ENCODE data around the gene AHNAK. TPM values are rescaled to one million over a fixed set of nuclear protein-coding genes. Genes with fewer than 3 reads are reported as not detected.
"Not testable (repeated sequence)": the region's sequence is repeated elsewhere in the genome, so short reads cannot be mapped to it uniquely, and the experiment has no call there.

The AHNAK gene
- total RNA-seq, 1 donor from 2014 or later, result 14.9 TPM

DNA sequence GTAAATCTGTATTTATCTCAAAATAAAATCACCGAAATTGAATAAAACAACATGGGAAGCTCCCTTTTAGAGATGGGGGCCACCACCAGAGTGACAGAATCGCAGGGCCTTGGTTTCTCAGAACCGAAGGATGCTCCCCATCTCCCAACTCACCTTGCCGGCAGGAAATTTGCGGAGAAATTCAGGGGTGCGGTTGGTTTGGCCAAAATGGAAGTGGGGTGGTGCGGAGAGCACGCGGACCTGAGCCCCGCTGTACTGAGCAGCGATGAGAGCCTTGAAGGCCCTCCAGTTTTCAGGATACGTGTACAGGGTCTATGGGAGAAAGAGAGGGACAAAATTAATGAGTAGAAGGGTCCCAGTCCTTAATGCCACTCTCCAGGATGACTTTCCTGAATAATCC, 25.8 kb upstream of the AHNAK start:
- peaks cover 10% of the 10 kb centered on the region for H3K36me3 ChIP-seq

GRCh38 chr11:62571493-62571892, 24.9 kb upstream of the AHNAK start:
- H3K4me3 ChIP-seq; H3K9me3 Mint-ChIP-seq; H2AFZ ChIP-seq (replicated peaks); H3K9me3 ChIP-seq (ENCODE audit: low read depth); H3K27ac Mint-ChIP-seq; H3K27me3 ChIP-seq; DNase-seq (ENCODE audit: low spot score): not testable (repeated sequence)
- Mint-ChIP-seq H3K36me3 (peaks cover 46% of the 10 kb centered on the region), H3K4me1 (peaks cover 38% of the 10 kb centered on the region), H3K27me3 (ENCODE audit: insufficient read depth, low read depth) (peaks cover 15% of the 10 kb centered on the region), H3K4me3 (peak overlapping the region; percentile 62)
- H3K4me1 ChIP-seq, result peaks cover 23% of the 10 kb centered on the region
- H3K79me2 ChIP-seq (ENCODE audit: low read depth), result peaks cover 72% of the 10 kb centered on the region
- H3K27ac ChIP-seq, result peak overlapping the region; percentile 10
- peak overlapping the region; percentile 84 for H3K4me2 ChIP-seq
- peaks cover 11% of the 10 kb centered on the region for H3K36me3 ChIP-seq
- peak overlapping the region; percentile 98 for H3K9ac ChIP-seq
- peaks cover 71% of the 10 kb centered on the region for H4K20me1 ChIP-seq (ENCODE audit: low read depth)
- H3F3A ChIP-seq (ENCODE audit: low read depth), result peaks cover 56% of the 10 kb centered on the region

More for the DNA sequence above, 25.8 kb upstream of the AHNAK start:
- H3K27me3 ChIP-seq, result no peaks in the 10 kb centered on the region
- H3K9ac ChIP-seq, result peak overlapping the region; percentile 98
- peak overlapping the region; percentile 99 for H3K4me3 Mint-ChIP-seq
- peaks cover 23% of the 10 kb centered on the region for H3K4me1 ChIP-seq
- H3K27me3 Mint-ChIP-seq (ENCODE audit: insufficient read depth, low read depth), result peaks cover 15% of the 10 kb centered on the region
- DNase-seq (ENCODE audit: low spot score), result no peak
- H2AFZ ChIP-seq (replicated peaks), result no peak overlapping the region
- H3K27ac Mint-ChIP-seq, result no peak overlapping the region
- H3K36me3 Mint-ChIP-seq, result peaks cover 40% of the 10 kb centered on the region
- no peaks in the 10 kb centered on the region for H3K9me3 Mint-ChIP-seq
- peaks cover 47% of the 10 kb centered on the region for H3F3A ChIP-seq (ENCODE audit: low read depth)
- H3K4me1 Mint-ChIP-seq, result peaks cover 38% of the 10 kb centered on the region
- H3K9me3 ChIP-seq (ENCODE audit: low read depth), result no peaks in the 10 kb centered on the region
- H3K27ac ChIP-seq, result no peak overlapping the region
- H3K79me2 ChIP-seq (ENCODE audit: low read depth), result peaks cover 63% of the 10 kb centered on the region
- TF ChIP-seq EZH2 (IDR thresholded peaks at IDR 0.05) (no peak), CTCF (IDR thresholded peaks at IDR 0.05) (no peak), EZH2phosphoT487 (IDR thresholded peaks at IDR 0.05) (no peak)
- peak overlapping the region; percentile 84 for H3K4me2 ChIP-seq
- peaks cover 61% of the 10 kb centered on the region for H4K20me1 ChIP-seq (ENCODE audit: low read depth)
- peak overlapping the region; percentile 100 for H3K4me3 ChIP-seq

GRCh38 chr11:62570903-62571302, 24.3 kb upstream of the AHNAK start:
- not testable (repeated sequence) for H3K9ac ChIP-seq; H3K9me3 Mint-ChIP-seq; H3K9me3 ChIP-seq (ENCODE audit: low read depth); H3K4me3 ChIP-seq; H3K27ac Mint-ChIP-seq; H2AFZ ChIP-seq (replicated peaks); DNase-seq (ENCODE audit: low spot score); H3K27me3 ChIP-seq
- peaks cover 23% of the 10 kb centered on the region for H3K4me1 ChIP-seq
- Mint-ChIP-seq H3K4me3 (peak overlapping the region; percentile 60), H3K36me3 (peaks cover 52% of the 10 kb centered on the region), H3K4me1 (peaks cover 38% of the 10 kb centered on the region), H3K27me3 (ENCODE audit: insufficient read depth, low read depth) (peaks cover 15% of the 10 kb centered on the region)
- peaks cover 78% of the 10 kb centered on the region for H3K79me2 ChIP-seq (ENCODE audit: low read depth)
- H3F3A ChIP-seq (ENCODE audit: low read depth), result peaks cover 62% of the 10 kb centered on the region
- H3K4me2 ChIP-seq, result peak overlapping the region; percentile 84
- H4K20me1 ChIP-seq (ENCODE audit: low read depth), result peaks cover 76% of the 10 kb centered on the region
- H3K27ac ChIP-seq, result peak overlapping the region; percentile 10
- peaks cover 17% of the 10 kb centered on the region for H3K36me3 ChIP-seq

GRCh38 chr11:62569611-62570010, 23.0 kb upstream of the AHNAK start:
- Histone ChIP-seq H3K79me2 (ENCODE audit: low read depth) (peaks cover 91% of the 10 kb centered on the region), H4K20me1 (ENCODE audit: low read depth) (peaks cover 86% of the 10 kb centered on the region), H3K4me2 (no peak overlapping the region), H3K9ac (no peak overlapping the region), H3F3A (ENCODE audit: low read depth) (peaks cover 71% of the 10 kb centered on the region), H3K36me3 (peaks cover 26% of the 10 kb centered on the region), H3K4me1 (peaks cover 18% of the 10 kb centered on the region), H3K27ac (peak overlapping the region; percentile 25), H3K9me3 (ENCODE audit: low read depth) (no peaks in the 10 kb centered on the region), H3K4me3 (no peak overlapping the region), H3K27me3 (no peaks in the 10 kb centered on the region), H2AFZ (replicated peaks) (no peak overlapping the region)
- Mint-ChIP-seq H3K9me3 (no peaks in the 10 kb centered on the region), H3K36me3 (peaks cover 54% of the 10 kb centered on the region), H3K4me1 (peaks cover 31% of the 10 kb centered on the region), H3K27ac (no peak overlapping the region), H3K4me3 (no peak overlapping the region), H3K27me3 (ENCODE audit: insufficient read depth, low read depth) (peaks cover 9% of the 10 kb centered on the region)
- no peak for TF ChIP-seq EZH2 (IDR thresholded peaks at IDR 0.05)
- no peak for TF ChIP-seq EZH2phosphoT487 (IDR thresholded peaks at IDR 0.05)
- no peak for TF ChIP-seq CTCF (IDR thresholded peaks at IDR 0.05)
- DNase-seq (ENCODE audit: low spot score), result no peak
